GM21381 (cell line): ENCODE results near the gene PPP1R14B.

Experiments
- ATAC-seq: cut with Tn5 transposase; IDR thresholded peaks from one replicate; pipeline ENCODE4 v1.9.1; 2021; ENCODE audit warnings: mild to moderate bottlenecking, moderate library complexity; ENCODE audit not compliant: unreplicated experiment

The PPP1R14B gene

DNA sequence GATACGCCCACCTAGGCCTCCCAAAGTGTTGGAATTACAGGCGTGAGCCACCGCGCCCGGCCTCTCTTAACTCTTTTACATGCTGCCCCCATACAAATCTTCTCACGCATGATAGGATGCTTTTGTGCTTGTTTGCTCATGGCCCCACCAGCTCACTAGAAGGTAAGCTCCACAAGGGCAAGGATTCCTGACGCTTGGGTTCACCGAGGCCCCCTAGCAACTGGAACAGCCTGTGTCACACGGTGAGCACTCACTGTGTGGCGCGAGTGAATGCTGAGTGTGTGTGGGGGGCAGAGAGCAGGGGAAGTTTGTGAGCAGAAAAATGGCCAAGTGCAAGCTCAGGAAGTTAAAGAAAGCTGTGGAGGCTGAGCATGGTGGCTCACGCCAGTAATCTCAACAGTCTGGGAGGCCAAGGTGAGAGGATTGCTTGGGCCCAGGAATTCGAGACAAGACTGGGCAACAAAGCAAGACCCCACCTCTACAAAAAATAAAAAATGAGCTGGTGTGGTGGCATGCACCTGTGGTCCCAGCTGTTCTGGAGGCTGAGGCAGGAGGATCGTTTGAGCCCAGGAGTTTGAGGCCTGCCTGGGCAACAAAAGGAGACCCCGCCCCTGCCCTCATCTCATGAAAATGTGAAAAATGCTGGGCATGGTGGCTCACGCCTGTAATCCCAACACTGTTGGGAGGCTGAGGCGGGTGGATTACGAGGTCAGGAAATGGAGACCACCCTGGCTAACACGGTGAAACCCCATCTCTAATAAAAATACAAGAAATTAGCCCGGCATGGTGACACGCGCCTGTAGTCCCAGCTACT, 35.4 kb upstream of the PPP1R14B start:
- no peak for ATAC-seq

- no peak for ATAC-seq
Observed at GRCh38 chr11:64278576-64279190, 31.9 kb upstream of the PPP1R14B start.

DNA sequence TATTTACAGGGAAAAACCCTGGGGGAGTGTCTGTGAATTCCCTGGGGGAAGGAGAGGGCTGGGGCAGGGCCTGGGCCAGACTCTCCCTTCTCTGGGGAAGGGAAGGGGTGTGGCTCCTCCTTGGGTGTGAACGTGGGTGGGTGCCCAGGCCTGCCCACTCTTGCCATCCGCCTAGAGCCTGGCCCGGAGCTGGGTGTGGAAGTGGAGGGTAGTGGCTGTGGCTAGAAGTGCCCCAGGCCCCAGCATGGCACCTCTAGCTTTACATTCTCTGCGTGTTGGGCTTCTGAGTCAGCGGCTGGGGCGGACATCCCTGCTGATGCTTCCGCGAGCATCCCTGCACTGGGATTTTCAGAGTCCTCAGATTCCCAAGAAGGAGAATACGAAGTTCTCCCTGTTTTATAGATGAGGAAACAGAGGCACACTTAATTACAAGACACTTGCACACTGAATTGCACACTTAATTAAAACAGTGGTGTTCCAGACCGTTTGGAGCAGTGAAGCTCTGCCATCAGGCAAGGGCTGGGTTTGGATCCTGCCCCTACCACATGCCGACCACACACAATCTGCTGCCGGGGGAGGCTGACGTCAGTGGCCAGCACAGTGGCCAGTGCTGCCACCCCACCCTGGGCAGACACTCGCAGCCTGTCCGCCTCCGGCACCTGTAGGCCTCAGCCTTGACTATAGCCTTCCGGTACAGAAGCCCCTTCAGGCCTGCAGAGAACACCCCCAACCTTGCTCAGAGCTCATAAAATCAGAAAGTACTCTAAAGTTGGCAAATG, 30.1 kb upstream of the PPP1R14B start:
- no peak for ATAC-seq

- no peak for ATAC-seq
Observed at GRCh38 chr11:64275841-64276240, 29.1 kb upstream of the PPP1R14B start.

GRCh38 chr11:64275031-64275800, 28.5 kb upstream of the PPP1R14B start:
- ATAC-seq = no peak

GRCh38 chr11:64269540-64270220, 22.9 kb upstream of the PPP1R14B start:
- peak; percentile 60 for ATAC-seq

DNA sequence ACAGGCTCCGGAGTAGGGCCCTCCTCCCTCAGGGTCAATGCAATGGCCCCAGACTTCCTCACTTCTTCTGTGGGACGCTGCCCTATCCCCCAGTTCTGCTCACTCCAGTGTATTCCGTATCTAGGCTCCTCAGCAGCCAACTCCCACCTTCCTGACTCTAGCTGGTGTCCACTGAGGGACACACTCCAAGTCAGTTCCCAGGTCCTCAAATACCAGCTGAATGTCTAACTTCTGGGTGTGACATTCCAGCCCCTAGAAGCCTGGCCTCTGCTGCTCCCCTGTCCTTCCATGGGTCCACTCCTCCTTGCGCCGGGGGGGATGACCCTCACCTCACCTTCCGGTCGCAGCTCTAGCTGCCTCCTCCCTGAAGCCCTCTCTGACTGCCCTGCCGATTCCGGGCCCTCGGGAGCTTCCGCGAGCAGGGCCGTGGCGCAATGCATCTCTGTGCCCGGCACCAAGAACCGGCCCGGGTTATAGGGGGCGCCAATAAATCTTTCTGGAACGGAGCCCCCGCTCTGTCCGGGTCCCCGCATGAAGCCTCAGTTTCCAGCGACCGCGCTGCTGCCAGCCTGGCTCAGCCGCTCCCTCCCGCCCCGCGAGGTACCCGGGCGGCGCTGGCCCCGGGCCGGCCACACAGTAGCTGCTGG, 22.3 kb upstream of the PPP1R14B start:
- ATAC-seq = peak; percentile 6

GRCh38 chr11:64268025-64268892, 21.5 kb upstream of the PPP1R14B start:
- no peak for ATAC-seq

DNA sequence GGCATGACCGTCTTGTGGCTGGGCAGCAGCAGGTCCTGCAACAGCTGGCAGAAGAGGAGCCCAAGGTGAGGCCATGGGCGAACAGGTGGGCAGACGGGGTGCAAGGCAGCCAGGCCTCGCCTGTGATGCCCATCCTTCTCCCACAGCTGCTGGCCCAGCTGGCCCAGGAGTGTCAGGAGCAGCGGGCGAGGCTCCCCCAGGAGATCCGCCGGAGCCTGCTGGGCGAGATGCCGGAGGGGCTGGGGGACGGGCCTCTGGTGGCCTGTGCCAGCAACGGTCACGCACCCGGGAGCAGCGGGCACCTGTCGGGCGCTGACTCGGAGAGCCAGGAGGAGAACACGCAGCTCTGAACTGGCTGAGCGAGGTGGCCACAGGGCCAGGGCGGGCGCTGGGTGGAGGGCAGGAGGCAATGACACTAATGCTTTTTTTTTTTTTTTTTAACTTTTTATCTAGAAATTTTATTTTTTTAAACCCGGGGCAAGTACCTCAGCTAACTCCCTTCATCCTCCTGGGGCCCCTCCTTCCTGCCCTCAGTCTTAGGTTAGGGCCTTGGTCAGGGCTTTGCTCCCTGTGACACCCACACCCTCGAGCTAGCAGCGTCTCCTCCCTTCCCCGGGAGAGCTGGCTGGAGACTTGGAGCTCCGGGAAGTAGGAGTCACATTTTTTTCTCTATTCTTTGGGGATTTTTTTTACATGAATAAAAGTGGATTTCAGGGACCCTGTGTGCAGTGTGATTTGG, 20.6 kb upstream of the PPP1R14B start:
- ATAC-seq = no peak

DNA sequence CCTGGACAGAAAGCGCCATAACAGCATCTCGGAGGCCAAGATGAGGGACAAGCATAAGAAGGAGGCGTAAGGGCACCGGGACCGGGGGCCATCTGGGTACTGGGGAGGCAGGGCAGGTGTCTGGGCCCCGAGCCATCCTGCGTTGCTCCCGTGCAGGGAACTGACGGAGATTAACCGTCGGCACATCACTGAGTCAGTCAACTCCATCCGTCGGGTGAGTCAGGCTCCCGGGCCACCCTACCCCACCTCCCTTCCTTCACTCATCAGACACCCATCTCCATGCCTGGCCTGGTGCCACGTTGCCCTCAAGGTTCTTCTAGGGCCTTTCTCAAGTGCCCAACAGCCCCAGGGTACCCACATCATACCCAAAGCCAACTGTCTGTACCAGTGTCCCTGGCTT, 19.6 kb upstream of the PPP1R14B start:
- no peak for ATAC-seq

DNA sequence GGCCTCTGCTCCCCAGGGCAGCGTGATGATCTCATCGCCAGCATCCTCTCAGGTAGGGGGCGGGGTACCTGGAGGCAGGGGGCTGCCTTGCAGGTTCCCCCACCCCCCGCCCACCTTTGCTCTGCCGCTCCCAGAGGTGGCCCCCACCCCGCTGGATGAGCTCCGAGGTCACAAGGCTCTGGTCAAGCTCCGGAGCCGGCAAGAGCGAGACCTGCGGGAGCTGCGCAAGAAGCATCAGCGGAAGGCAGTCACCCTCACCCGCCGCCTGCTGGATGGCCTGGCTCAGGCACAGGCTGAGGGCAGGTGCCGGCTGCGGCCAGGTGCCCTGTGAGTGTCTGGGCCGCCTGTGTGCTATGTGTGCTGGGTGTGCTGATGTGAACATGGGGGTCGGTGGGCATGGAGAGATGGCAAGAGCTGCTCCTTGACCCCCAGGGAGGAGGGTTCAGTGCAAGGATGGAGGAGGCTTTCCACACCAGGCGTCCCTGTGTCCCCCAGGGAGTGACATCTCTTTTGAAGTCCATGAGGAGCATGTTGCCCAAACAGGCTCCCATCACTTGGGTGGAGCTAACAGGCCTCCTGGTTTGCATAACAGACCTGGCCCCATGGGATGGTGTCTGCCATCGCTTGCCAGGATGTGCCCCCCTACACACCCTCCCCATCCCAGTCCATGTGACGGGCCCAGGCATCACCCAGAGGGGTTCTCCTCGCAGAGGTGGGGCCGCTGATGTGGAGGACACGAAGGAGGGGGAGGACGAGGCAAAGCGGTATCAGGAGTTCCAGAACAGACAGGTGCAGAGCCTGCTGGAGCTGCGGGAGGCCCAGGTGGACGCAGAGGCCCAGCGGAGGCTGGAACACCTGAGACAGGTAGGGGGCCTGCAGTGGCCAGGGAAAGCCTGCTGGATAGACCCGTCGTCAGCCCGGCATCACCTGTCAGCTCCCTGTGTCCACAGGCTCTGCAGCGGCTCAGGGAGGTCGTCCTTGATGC, 18.7 kb upstream of the PPP1R14B start:
- ATAC-seq = no peak

DNA sequence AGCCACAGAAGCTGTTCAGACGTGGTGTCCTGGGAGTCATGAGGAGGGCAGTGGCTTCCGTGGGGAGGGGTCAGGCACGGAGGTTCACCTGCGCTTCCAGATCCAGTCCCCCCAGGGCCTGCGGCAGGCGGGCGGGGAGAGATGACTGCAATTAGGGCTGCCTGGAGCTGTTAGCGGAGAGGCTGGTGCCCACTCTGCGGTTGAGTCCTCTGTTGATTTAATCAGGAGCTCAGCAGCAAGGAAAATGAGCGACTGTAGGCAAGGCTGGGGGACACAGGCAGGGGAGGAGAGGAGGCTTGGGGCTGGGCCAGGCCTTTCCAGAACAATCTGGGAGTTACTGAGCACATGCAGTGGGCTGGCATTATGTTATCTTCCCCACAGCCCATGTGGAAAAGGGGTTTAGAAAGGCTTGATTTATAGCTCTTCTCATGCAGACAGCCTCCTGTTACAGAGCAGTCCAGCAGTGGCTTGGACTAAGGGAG, 17.7 kb upstream of the PPP1R14B start:
- no peak for ATAC-seq

DNA sequence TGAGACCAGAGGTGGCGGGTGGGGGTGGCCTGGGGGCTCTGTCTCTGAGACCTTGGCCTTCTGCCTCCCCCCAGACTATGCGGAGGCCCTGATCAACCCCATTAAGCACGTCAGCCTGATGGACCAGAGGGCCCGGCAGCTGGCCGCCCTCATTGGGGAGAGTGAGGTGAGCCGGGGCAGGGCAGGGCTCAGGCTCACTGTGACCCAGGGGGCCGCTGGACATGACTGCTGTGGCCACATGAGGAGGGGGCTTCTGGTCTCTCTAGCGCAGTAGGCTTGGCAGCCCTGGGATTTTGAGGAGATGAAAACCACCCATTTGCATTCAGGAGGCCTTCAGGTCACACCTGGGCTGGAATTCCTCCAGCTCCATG, 17.2 kb upstream of the PPP1R14B start:
- ATAC-seq = no peak

DNA sequence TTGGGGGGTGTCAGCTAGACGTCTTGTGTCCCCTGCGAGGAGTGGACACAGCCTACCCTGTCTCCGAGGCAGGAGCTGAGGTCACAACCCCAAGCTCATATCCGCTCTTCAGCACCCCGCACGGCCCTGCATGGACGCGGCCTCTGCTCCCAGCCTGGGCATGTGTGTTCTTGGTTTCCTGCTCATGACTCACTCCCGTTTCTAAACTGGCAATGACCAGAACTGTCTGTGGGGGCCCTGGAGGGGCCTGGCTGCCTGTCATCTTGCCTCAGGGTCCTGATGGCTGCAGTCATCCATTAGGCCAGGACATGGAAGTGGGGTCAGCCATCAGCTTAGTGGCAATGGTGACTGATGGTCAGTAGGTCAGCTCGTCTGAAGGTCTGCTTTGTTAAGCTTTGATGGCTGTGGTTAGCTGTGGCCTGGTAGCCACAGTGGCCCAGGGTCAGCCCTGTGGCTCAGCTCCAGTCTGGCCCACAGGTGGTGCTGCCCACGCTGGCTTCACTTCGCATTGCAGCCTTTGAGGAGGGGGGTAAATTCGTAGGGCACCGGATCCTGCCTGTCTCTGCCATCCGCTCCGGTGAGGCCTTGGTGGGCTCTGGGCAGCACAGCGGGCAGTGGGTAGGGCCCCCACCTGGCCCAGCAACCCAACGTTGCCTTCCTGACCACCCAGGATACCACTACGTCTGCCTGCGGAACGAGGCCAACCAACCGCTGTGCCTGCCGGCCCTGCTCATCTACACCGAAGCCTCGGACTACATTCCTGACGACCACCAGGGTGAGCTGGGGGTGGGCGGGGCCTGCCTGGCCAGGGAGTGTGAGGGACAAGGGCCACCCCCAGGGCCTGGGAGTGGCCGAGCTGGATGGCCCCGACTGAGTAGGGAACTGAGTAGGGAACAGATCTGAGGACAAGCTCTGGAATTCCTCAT, 16.5 kb upstream of the PPP1R14B start:
- no peak for ATAC-seq

GRCh38 chr11:64262271-64263002, 15.7 kb upstream of the PPP1R14B start:
- no peak for ATAC-seq
